ENCODE results near the gene GMEB2.

DNA sequence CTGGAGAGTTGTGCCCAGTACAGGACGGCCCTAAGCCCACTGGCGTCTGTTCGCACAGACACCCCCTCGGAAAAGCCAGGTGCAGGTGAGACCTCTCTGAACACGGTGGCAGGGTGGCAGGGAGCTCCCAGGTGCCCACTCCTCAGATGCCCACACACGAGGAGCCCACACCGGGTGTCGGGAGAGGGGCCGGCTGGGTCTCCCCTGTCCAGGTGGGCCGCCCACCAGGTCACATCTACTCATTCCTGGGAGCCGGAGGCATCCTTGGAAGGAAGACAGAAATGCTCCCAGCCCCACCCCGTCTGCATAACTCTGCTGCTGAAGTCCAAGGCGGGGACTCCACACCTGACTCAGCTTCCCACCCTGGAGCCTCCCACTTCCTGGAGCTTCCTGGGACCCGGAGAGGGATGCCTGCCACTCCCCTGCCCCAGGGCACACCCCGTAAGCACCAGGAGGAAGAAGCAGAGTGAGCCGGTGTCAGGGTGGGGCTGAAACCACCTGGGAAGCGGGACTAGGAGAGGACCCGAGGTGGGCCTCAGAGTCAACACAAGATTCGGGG is 81.9 kb downstream of the GMEB2 start:
- TF ChIP-seq CTCF (IDR thresholded peaks at IDR 0.05) (no peak), POLR2A (IDR thresholded peaks at IDR 0.05) (no peak)
